ENCODE results near the gene CDKN2B-AS1. TPM values are rescaled to one million over a fixed set of nuclear protein-coding genes. Genes with fewer than 3 reads are reported as not detected.

CDKN2B-AS1 gene
- total and polyA plus RNA-seq, 10 donors: 0.90 to 6.6 (median 2.5) TPM

GRCh38 chr9:22041775-22042174 is 47.2 kb downstream of the CDKN2B-AS1 start:
- 70 to 84% (median 77%) methylated on average over 1 of the region's 1 CpG for WGBS, 5 donors
- H3K27ac ChIP-seq: no peak overlapping the region
- TF ChIP-seq CTCF (IDR thresholded peaks at IDR 0.05 in 8 of 11, conservative IDR thresholded peaks at IDR 0.05 in 3 of 11): no peak
- TF ChIP-seq POLR2AphosphoS5 (IDR thresholded peaks at IDR 0.05): no peak
- no peak for TF ChIP-seq POLR2A (IDR thresholded peaks at IDR 0.05)
- H3K4me1 ChIP-seq: peaks cover 0 to 19% (median 10%) of the 10 kb centered on the region in 6 donors
- H3K9me3 ChIP-seq: no peaks in the 10 kb centered on the region
- H3K4me3 ChIP-seq: no peak overlapping the region
- intact Hi-C loops (cut with DNase I; ENCODE audit: low total_unique reads): no loop called here
- no peak for DNase-seq
- H3K36me3 ChIP-seq: no peaks in the 10 kb centered on the region
- H3K27me3 ChIP-seq (replicated peaks in 1 of 7): no peaks in the 10 kb centered on the region

- Histone ChIP-seq H3K27ac (no peak overlapping the region), H3K36me3 (no peaks in the 10 kb centered on the region), H3K4me1 (peaks cover 0 to 4% (median 0%) of the 10 kb centered on the region in 6 donors), H3K9me3 (no peaks in the 10 kb centered on the region), H3K4me3 (no peak overlapping the region), H3K27me3 (replicated peaks in 1 of 7) (no peaks in the 10 kb centered on the region)
- TF ChIP-seq CTCF (IDR thresholded peaks at IDR 0.05 in 8 of 11, conservative IDR thresholded peaks at IDR 0.05 in 3 of 11): no peak
- no peak for TF ChIP-seq POLR2AphosphoS5 (IDR thresholded peaks at IDR 0.05)
- TF ChIP-seq POLR2A (IDR thresholded peaks at IDR 0.05): no peak
- intact Hi-C loops (cut with DNase I; ENCODE audit: low total_unique reads): no loop called here
- 44 to 71% (median 51%) methylated on average over 3 of the region's 3 CpGs for WGBS, 5 donors
- no peak for DNase-seq
These were observed 49.3 kb downstream of the CDKN2B-AS1 start for GRCh38 chr9:22043928-22044327.

- Histone ChIP-seq H3K36me3 (no peaks in the 10 kb centered on the region), H3K4me1 (no peaks in the 10 kb centered on the region), H3K4me3 (no peak overlapping the region), H3K9me3 (no peaks in the 10 kb centered on the region), H3K27ac (no peak overlapping the region), H3K27me3 (replicated peaks in 1 of 7) (no peaks in the 10 kb centered on the region)
- TF ChIP-seq POLR2AphosphoS5 (IDR thresholded peaks at IDR 0.05) (no peak), POLR2A (IDR thresholded peaks at IDR 0.05) (no peak), CTCF (IDR thresholded peaks at IDR 0.05 in 8 of 11, conservative IDR thresholded peaks at IDR 0.05 in 3 of 11) (no peak)
- DNase-seq: no peak
- intact Hi-C loops (cut with DNase I; ENCODE audit: low total_unique reads): no loop called here
These were observed 50.0 kb downstream of the CDKN2B-AS1 start for GRCh38 chr9:22044583-22044982.

- no peak for DNase-seq
- intact Hi-C loops (cut with DNase I; ENCODE audit: low total_unique reads): no loop called here
- TF ChIP-seq POLR2A (IDR thresholded peaks at IDR 0.05): no peak
- no peak for TF ChIP-seq CTCF (IDR thresholded peaks at IDR 0.05 in 8 of 11, conservative IDR thresholded peaks at IDR 0.05 in 3 of 11)
- TF ChIP-seq POLR2AphosphoS5 (IDR thresholded peaks at IDR 0.05): no peak
- no peaks in the 10 kb centered on the region for H3K36me3 ChIP-seq
- no peak overlapping the region for H3K27ac ChIP-seq
- peaks cover 0 to 3% (median 0%) of the 10 kb centered on the region in 6 donors for H3K4me1 ChIP-seq
- H3K27me3 ChIP-seq (replicated peaks in 1 of 7): no peaks in the 10 kb centered on the region
- no peak overlapping the region for H3K4me3 ChIP-seq
- no peaks in the 10 kb centered on the region for H3K9me3 ChIP-seq
These were observed 50.8 kb downstream of the CDKN2B-AS1 start for GRCh38 chr9:22045423-22045822.
